Endodermal cell (in vitro differentiated cells): Measurements from ENCODE around the gene FEM1B. TPM values are rescaled to one million over a fixed set of nuclear protein-coding genes. Genes with fewer than 3 reads are reported as not detected.

Experiments used
- DNase-seq: peaks from one replicate; pipeline ENCODE4 v3.0.0-alpha.2; 2017
- H3K27ac ChIP-seq: 2 replicates; pipeline ENCODE4 v1.5.1; 2013; ENCODE audit warnings: mild to moderate bottlenecking, low read depth, low read length, moderate library complexity
- H3K27me3 ChIP-seq: 2 replicates; pipeline ENCODE4 v1.6.1; 2013; ENCODE audit warnings: mild to moderate bottlenecking, low read length, moderate library complexity; ENCODE audit not compliant: insufficient read depth, control insufficient read depth, poor library complexity, severe bottlenecking
- H3K36me3 ChIP-seq: 2 replicates; pipeline ENCODE4 v1.7.0; 2013; ENCODE audit warnings: mild to moderate bottlenecking, low read length, moderate library complexity; ENCODE audit not compliant: control insufficient read depth, insufficient read depth
- H3K4me1 ChIP-seq: one replicate; pipeline ENCODE4 v1.7.0; 2013; ENCODE audit warnings: low read length; ENCODE audit not compliant: control insufficient read depth, insufficient read depth
- H3K4me3 ChIP-seq: 2 replicates; pipeline ENCODE4 v1.5.1; 2013; ENCODE audit warnings: mild to moderate bottlenecking, low read length, moderate library complexity
- H3K9ac ChIP-seq: 2 replicates; pipeline ENCODE4 v1.6.1; 2013; ENCODE audit warnings: mild to moderate bottlenecking, low read length, moderate library complexity; ENCODE audit not compliant: poor library complexity, severe bottlenecking; ENCODE audit errors: extremely low read depth
- H3K9me3 ChIP-seq: 2 replicates; pipeline ENCODE4 v1.6.1; 2013; ENCODE audit warnings: mild to moderate bottlenecking, low read length, moderate library complexity; ENCODE audit not compliant: control insufficient read depth
- H3K27ac Mint-ChIP-seq: 2 replicates; pipeline ENCODE4 v1.8.0; 2020; ENCODE audit warnings: mixed read lengths
- H3K27me3 Mint-ChIP-seq: 2 replicates; pipeline ENCODE4 v1.8.0; 2021; ENCODE audit warnings: mild to moderate bottlenecking, mixed read lengths; ENCODE audit not compliant: insufficient read depth
- H3K36me3 Mint-ChIP-seq: 2 replicates; pipeline ENCODE4 v1.8.0; 2020; ENCODE audit warnings: low read depth, mixed read lengths
- H3K4me1 Mint-ChIP-seq: 2 replicates; pipeline ENCODE4 v1.8.0; 2020; ENCODE audit warnings: mixed read lengths
- H3K4me3 Mint-ChIP-seq: 2 replicates; pipeline ENCODE4 v1.8.0; 2020; ENCODE audit warnings: mild to moderate bottlenecking, moderate library complexity, mixed read lengths
- H3K9me3 Mint-ChIP-seq: 2 replicates; pipeline ENCODE4 v1.8.0; 2020; ENCODE audit warnings: mild to moderate bottlenecking, mixed read lengths
- WGBS, 2 experiments: methylation state at CpG; one replicate each; pipeline versions ENCODE4 v1.1.5 to v1.1.7; 2013; ENCODE audit warnings: missing lambda C conversion rate in 2 of 2, mixed read lengths in 1 of 2; ENCODE audit not compliant: insufficient coverage in 1 of 2, insufficient read length in 1 of 2; 5-methylcytosine and 5-hydroxymethylcytosine counted together
- total RNA-seq, 2 donors: library from RNA; stranded (reverse); fragmentation: NEBNext Ultra II Directional in 1 of 2; extraction: Animal tissue kit (Norgen Biotek cat#: 25700) in 1 of 2; gene quantifications; 2 replicates in 1 of 2; 3 replicates in 1 of 2; pipeline ENCODE4 v1.2.1, GENCODE V29; 2021
- TF ChIP-seq, protein P1 (sequence below): fragments of 200-600 bp; sonication (generic); conservative IDR thresholded peaks from 2 replicates; pipeline ENCODE4 v1.5.0; 2021; ENCODE audit warnings: antibody characterized with exemption, mild to moderate bottlenecking

Gene FEM1B
- total RNA-seq, 2 donors from 2014 or later, result 65.4 to 67.9 TPM

DNA sequence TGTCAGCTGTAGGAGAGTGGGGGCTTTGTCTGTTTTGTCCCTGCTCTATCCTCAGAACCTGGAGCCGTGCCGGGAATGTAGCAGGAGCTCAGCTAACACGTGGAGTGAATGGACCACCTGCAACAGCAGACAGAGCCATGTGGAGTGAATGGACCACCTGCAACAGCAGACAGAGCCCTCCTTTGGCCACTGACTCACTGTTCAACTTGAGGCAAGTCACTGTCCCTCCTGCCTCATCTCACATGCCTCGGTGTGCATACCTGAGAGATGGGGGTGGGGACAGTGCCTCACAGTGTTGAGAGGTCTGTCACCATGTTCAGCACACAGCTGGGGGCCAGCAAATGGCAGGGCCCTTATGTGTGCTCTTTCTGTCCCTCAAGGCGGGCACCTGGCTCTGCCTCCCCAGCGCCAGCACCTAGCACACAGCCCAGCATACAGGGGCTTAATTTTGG, 27.9 kb downstream of the FEM1B start:
- H3K4me3 Mint-ChIP-seq, result no peak overlapping the region
- H3K27me3 ChIP-seq, result no peaks in the 10 kb centered on the region
- H3K9me3 ChIP-seq, result no peaks in the 10 kb centered on the region
- no peaks in the 10 kb centered on the region for H3K36me3 Mint-ChIP-seq
- no peak overlapping the region for H3K27ac ChIP-seq
- H3K4me1 ChIP-seq, result no peaks in the 10 kb centered on the region
- WGBS, 2 experiments, result 74 to 82% methylated on average over 3 to 6 of the region's 6 CpGs
- H3K9ac ChIP-seq, result no peak overlapping the region
- TF ChIP-seq, protein P1, sequence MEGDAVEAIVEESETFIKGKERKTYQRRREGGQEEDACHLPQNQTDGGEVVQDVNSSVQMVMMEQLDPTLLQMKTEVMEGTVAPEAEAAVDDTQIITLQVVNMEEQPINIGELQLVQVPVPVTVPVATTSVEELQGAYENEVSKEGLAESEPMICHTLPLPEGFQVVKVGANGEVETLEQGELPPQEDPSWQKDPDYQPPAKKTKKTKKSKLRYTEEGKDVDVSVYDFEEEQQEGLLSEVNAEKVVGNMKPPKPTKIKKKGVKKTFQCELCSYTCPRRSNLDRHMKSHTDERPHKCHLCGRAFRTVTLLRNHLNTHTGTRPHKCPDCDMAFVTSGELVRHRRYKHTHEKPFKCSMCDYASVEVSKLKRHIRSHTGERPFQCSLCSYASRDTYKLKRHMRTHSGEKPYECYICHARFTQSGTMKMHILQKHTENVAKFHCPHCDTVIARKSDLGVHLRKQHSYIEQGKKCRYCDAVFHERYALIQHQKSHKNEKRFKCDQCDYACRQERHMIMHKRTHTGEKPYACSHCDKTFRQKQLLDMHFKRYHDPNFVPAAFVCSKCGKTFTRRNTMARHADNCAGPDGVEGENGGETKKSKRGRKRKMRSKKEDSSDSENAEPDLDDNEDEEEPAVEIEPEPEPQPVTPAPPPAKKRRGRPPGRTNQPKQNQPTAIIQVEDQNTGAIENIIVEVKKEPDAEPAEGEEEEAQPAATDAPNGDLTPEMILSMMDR, result no peak
- H3K4me3 ChIP-seq, result no peak overlapping the region
- no peaks in the 10 kb centered on the region for H3K27me3 Mint-ChIP-seq
- peak overlapping the region; percentile 7 for H3K27ac Mint-ChIP-seq
- H3K4me1 Mint-ChIP-seq, result peaks cover 16% of the 10 kb centered on the region
- no peaks in the 10 kb centered on the region for H3K36me3 ChIP-seq
- DNase-seq, result peak; percentile 64
- no peaks in the 10 kb centered on the region for H3K9me3 Mint-ChIP-seq

DNA sequence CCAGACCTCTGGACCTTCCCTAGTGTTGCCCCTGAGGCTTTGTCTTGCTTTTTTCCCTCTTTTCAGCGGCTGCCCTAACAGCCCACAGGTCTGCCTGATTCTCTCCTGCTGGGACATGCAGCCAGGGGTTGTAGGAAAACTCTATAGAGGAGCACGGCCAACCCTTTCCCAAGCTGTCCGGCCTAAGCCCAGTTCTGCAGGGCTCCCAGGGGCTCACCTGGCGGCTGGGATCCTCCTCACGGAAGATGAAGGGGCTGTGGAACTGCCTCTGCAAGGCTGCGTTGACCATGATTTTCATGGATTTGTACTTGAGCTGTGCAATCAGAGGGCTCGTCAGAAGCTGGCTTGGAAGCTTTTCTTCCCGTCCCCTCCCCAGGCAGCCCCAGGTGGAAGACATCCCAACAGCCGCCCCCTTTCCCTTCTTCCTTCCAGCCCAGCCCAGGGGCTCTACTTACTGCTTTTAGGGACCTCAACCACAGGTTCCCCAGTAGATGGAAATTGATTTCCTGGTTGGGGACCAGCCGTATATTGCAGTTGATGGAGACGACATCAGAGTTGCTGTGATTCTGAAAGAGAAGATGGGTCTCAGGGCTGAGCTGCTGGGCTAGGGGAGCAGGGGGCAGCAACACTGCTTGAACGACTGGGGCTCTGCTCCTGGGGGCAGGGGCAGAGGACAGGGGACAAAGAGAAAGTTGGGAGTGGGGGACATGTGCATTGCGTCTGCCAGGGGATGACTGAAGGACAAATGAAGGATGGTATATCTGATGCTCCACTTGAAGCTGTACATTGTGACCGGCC, 29.8 kb downstream of the FEM1B start:
- Mint-ChIP-seq H3K4me1 (peaks cover 16% of the 10 kb centered on the region), H3K36me3 (no peaks in the 10 kb centered on the region)
- peak; percentile 31 for DNase-seq

DNA sequence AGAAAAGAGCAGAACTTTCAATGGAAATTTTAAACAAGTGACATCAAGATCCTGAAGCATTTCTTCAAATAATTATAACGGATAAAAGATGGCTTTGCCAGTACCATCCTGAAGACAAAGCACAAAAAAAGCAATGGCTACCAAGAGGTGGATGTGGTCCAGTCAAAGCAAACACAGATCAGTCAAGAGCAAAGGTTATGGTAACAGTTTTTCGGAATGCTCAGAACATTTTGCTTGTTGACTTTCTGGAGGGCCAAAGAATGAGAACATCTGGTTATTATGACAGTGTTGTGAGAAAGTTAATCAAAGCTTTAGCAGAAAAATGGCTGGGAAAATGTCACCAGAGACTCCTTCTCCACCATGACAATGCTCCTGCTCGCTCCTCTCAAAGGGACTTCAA, 31.5 kb downstream of the FEM1B start:
- H3K9ac ChIP-seq, result no peak overlapping the region
- H3K27ac ChIP-seq, result no peak overlapping the region
- H3K9me3 ChIP-seq, result no peaks in the 10 kb centered on the region
- 85 to 97% methylated on average over 2 of the region's 3 CpGs for WGBS, 2 experiments
- Mint-ChIP-seq H3K4me1 (peaks cover 16% of the 10 kb centered on the region), H3K36me3 (no peaks in the 10 kb centered on the region), H3K27me3 (no peaks in the 10 kb centered on the region), H3K9me3 (no peaks in the 10 kb centered on the region), H3K4me3 (no peak overlapping the region), H3K27ac (no peak overlapping the region)
- H3K27me3 ChIP-seq, result no peaks in the 10 kb centered on the region
- no peaks in the 10 kb centered on the region for H3K4me1 ChIP-seq
- TF ChIP-seq, protein P1, result no peak
- no peaks in the 10 kb centered on the region for H3K36me3 ChIP-seq
- no peak for DNase-seq
- H3K4me3 ChIP-seq, result no peak overlapping the region

More for the DNA sequence above, 29.8 kb downstream of the FEM1B start:
- Mint-ChIP-seq H3K4me3 (no peak overlapping the region), H3K27ac (no peak overlapping the region), H3K9me3 (no peaks in the 10 kb centered on the region), H3K27me3 (no peaks in the 10 kb centered on the region)
- Histone ChIP-seq H3K27me3 (no peaks in the 10 kb centered on the region), H3K4me3 (no peak overlapping the region), H3K27ac (no peak overlapping the region), H3K9me3 (no peaks in the 10 kb centered on the region), H3K9ac (no peak overlapping the region), H3K4me1 (no peaks in the 10 kb centered on the region), H3K36me3 (no peaks in the 10 kb centered on the region)
- TF ChIP-seq, protein P1, result no peak
- WGBS, 2 experiments, result 80 to 91% methylated on average over 10 to 14 of the region's 14 CpGs
